ENCODE results near the gene CHRNB1.

- TF ChIP-seq POLR2A (IDR thresholded peaks at IDR 0.05; ENCODE audit: low read length): no peak
- no peak for TF ChIP-seq GATA1 (IDR thresholded peaks at IDR 0.05; ENCODE audit: low read depth, low read length)
Measured at GRCh38 chr17:7421186-7421585, 23.7 kb upstream of the CHRNB1 start.
